Neural cell (in vitro differentiated cells): ENCODE measurements around the gene KCNJ10. TPM values are rescaled to one million over a fixed set of nuclear protein-coding genes. Genes with fewer than 3 reads are reported as not detected.

Experiments
- H2AFZ ChIP-seq: fragments of 200-600, 300-800 bp; sonication (generic), shearing (Covaris generic); 2 replicates; pipeline ENCODE4 v1.6.0; 2014; ENCODE audit warnings: low read depth, mild to moderate bottlenecking, antibody characterized with exemption, low read length, moderate library complexity
- H3F3A ChIP-seq: fragments of 200-600 bp; shearing (Covaris generic); 2 replicates; pipeline ENCODE4 v1.6.1; 2016; ENCODE audit warnings: mild to moderate bottlenecking, moderate library complexity, mixed read lengths, antibody characterized with exemption, low read length; ENCODE audit not compliant: insufficient read depth, poor library complexity, severe bottlenecking
- H3K27ac ChIP-seq: fragments of 200-600, 300-800 bp; sonication (generic), shearing (Covaris generic); 2 replicates; pipeline ENCODE4 v1.5.1; 2014; ENCODE audit warnings: mild to moderate bottlenecking, low read length, moderate library complexity
- H3K27me3 ChIP-seq: fragments of 300-800, 200-600 bp; sonication (generic), shearing (Covaris generic); 2 replicates; pipeline ENCODE4 v1.6.0; 2014; ENCODE audit warnings: mild to moderate bottlenecking, low read depth, low read length, moderate library complexity; ENCODE audit not compliant: insufficient read depth
- H3K36me3 ChIP-seq: fragments of 300-800, 200-600 bp; sonication (generic), shearing (Covaris generic); 2 replicates; pipeline ENCODE4 v1.5.1; 2014; ENCODE audit warnings: mild to moderate bottlenecking, antibody characterized with exemption, low read length, moderate library complexity; ENCODE audit not compliant: insufficient read depth
- H3K4me2 ChIP-seq: fragments of 300-800, 200-600 bp; sonication (generic), shearing (Covaris generic); 2 replicates; pipeline ENCODE4 v1.6.0; 2014; ENCODE audit warnings: mild to moderate bottlenecking, low read length
- H3K4me3 ChIP-seq: fragments of 300-800, 200-600 bp; sonication (generic), shearing (Covaris generic); 2 replicates; pipeline ENCODE4 v1.5.1; 2014; ENCODE audit warnings: mild to moderate bottlenecking, low read length, moderate library complexity
- H3K79me2 ChIP-seq: fragments of 200-600 bp; shearing (Covaris generic); replicated peaks from 2 replicates; pipeline ENCODE4 v1.6.0; 2014; ENCODE audit warnings: mild to moderate bottlenecking, low read length, moderate library complexity; ENCODE audit not compliant: insufficient read depth
- H3K9ac ChIP-seq: fragments of 300-800, 200-600 bp; sonication (generic), shearing (Covaris generic); 2 replicates; pipeline ENCODE4 v1.6.1; 2016; ENCODE audit warnings: mild to moderate bottlenecking, low read length, mixed read lengths
- H3K9me2 ChIP-seq: fragments of 200-600 bp; shearing (Covaris generic); 2 replicates; pipeline ENCODE4 v1.6.1; 2016; ENCODE audit warnings: mild to moderate bottlenecking, low read length, mixed read lengths; ENCODE audit not compliant: insufficient read depth
- H3K9me3 ChIP-seq: fragments of 200-600, 300-800 bp; sonication (generic), shearing (Covaris generic); 2 replicates; pipeline ENCODE4 v1.6.1; 2016; ENCODE audit warnings: mild to moderate bottlenecking, mixed run types, low read length, moderate library complexity, mixed read lengths
- H4K20me1 ChIP-seq: fragments of 200-600 bp; shearing (Covaris generic); 2 replicates; pipeline ENCODE4 v1.6.1; 2016; ENCODE audit warnings: mild to moderate bottlenecking, mixed run types; ENCODE audit not compliant: insufficient read depth
- EP300 ChIP-seq: fragments of 450-650 bp; conservative IDR thresholded peaks from 2 replicates; pipeline ENCODE4 v1.6.1; 2014; ENCODE audit warnings: antibody characterized with exemption, mild to moderate bottlenecking, moderate library complexity; ENCODE audit not compliant: poor library complexity, severe bottlenecking
- MXI1 ChIP-seq: fragments of 450-650 bp; conservative IDR thresholded peaks from 2 replicates; pipeline ENCODE4 v1.6.1; 2014; ENCODE audit warnings: antibody characterized with exemption, mild to moderate bottlenecking; ENCODE audit not compliant: poor library complexity, severe bottlenecking
- POLR2AphosphoS5 ChIP-seq: IDR thresholded peaks from 2 replicates; pipeline ENCODE4 v1.6.1; 2012
- RAD21 ChIP-seq: fragments of 450-650 bp; conservative IDR thresholded peaks from 2 replicates; pipeline ENCODE4 v1.6.1; 2014; ENCODE audit warnings: antibody characterized with exemption, mild to moderate bottlenecking, moderate library complexity
- SMC3 ChIP-seq: fragments of 450-650 bp; conservative IDR thresholded peaks from 2 replicates; pipeline ENCODE4 v1.6.1; 2014; ENCODE audit warnings: antibody characterized with exemption, mild to moderate bottlenecking, moderate library complexity; ENCODE audit not compliant: poor library complexity
- TAF1 ChIP-seq: IDR thresholded peaks from 2 replicates; pipeline ENCODE4 v1.6.1; 2012; ENCODE audit warnings: low read depth
- polyA plus RNA-seq: library from polyadenylated mRNA; depleted of rRNA; stranded (reverse); fragments of >200 nt; gene quantifications from 2 replicates; pipeline ENCODE4 v1.2.3, GENCODE V29; 2014
- TF ChIP-seq, protein P1 (sequence below): IDR thresholded peaks from 2 replicates; pipeline ENCODE4 v1.6.1; 2012; ENCODE audit warnings: borderline replicate concordance
- TF ChIP-seq, protein P2 (sequence below): fragments of 450-650 bp; IDR thresholded peaks from 2 replicates; pipeline ENCODE4 v1.5.1; 2014; ENCODE audit warnings: antibody characterized with exemption, mild to moderate bottlenecking, moderate library complexity; ENCODE audit not compliant: poor library complexity, severe bottlenecking

KCNJ10 gene
- polyA plus RNA-seq, 1 donor from 2014 or later: not detected

GRCh38 chr1:159970932-159971342 is 99.0 kb downstream of the KCNJ10 start:
- H2AFZ ChIP-seq: no peak overlapping the region
- H3K4me3 ChIP-seq: no peak overlapping the region
- no peak overlapping the region for H3K27ac ChIP-seq
- no peaks in the 10 kb centered on the region for H3K9me3 ChIP-seq
- H3K27me3 ChIP-seq: no peaks in the 10 kb centered on the region
- TF ChIP-seq, protein P1, sequence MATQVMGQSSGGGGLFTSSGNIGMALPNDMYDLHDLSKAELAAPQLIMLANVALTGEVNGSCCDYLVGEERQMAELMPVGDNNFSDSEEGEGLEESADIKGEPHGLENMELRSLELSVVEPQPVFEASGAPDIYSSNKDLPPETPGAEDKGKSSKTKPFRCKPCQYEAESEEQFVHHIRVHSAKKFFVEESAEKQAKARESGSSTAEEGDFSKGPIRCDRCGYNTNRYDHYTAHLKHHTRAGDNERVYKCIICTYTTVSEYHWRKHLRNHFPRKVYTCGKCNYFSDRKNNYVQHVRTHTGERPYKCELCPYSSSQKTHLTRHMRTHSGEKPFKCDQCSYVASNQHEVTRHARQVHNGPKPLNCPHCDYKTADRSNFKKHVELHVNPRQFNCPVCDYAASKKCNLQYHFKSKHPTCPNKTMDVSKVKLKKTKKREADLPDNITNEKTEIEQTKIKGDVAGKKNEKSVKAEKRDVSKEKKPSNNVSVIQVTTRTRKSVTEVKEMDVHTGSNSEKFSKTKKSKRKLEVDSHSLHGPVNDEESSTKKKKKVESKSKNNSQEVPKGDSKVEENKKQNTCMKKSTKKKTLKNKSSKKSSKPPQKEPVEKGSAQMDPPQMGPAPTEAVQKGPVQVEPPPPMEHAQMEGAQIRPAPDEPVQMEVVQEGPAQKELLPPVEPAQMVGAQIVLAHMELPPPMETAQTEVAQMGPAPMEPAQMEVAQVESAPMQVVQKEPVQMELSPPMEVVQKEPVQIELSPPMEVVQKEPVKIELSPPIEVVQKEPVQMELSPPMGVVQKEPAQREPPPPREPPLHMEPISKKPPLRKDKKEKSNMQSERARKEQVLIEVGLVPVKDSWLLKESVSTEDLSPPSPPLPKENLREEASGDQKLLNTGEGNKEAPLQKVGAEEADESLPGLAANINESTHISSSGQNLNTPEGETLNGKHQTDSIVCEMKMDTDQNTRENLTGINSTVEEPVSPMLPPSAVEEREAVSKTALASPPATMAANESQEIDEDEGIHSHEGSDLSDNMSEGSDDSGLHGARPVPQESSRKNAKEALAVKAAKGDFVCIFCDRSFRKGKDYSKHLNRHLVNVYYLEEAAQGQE: no peak
- no peak for TF ChIP-seq POLR2AphosphoS5
- no peak for TF ChIP-seq SMC3
- no peak for TF ChIP-seq MXI1
- no peak for TF ChIP-seq EP300
- TF ChIP-seq RAD21: no peak
- no peak overlapping the region for H3K9ac ChIP-seq
- H3F3A ChIP-seq: no peaks in the 10 kb centered on the region
- no peaks in the 10 kb centered on the region for H3K79me2 ChIP-seq
- H3K9me2 ChIP-seq: no peaks in the 10 kb centered on the region
- H3K4me2 ChIP-seq: no peak overlapping the region
- H4K20me1 ChIP-seq: no peaks in the 10 kb centered on the region
- H3K36me3 ChIP-seq: no peaks in the 10 kb centered on the region

GRCh38 chr1:159968901-159969300 is 101.1 kb downstream of the KCNJ10 start:
- Histone ChIP-seq H4K20me1 (no peaks in the 10 kb centered on the region), H3K79me2 (no peaks in the 10 kb centered on the region), H3K9me3 (no peaks in the 10 kb centered on the region), H2AFZ (no peak overlapping the region), H3K9ac (no peak overlapping the region), H3K27ac (no peak overlapping the region), H3K9me2 (no peaks in the 10 kb centered on the region), H3K4me3 (no peak overlapping the region), H3K4me2 (no peak overlapping the region), H3F3A (no peaks in the 10 kb centered on the region), H3K36me3 (no peaks in the 10 kb centered on the region), H3K27me3 (no peaks in the 10 kb centered on the region)
- TF ChIP-seq, protein P2, sequence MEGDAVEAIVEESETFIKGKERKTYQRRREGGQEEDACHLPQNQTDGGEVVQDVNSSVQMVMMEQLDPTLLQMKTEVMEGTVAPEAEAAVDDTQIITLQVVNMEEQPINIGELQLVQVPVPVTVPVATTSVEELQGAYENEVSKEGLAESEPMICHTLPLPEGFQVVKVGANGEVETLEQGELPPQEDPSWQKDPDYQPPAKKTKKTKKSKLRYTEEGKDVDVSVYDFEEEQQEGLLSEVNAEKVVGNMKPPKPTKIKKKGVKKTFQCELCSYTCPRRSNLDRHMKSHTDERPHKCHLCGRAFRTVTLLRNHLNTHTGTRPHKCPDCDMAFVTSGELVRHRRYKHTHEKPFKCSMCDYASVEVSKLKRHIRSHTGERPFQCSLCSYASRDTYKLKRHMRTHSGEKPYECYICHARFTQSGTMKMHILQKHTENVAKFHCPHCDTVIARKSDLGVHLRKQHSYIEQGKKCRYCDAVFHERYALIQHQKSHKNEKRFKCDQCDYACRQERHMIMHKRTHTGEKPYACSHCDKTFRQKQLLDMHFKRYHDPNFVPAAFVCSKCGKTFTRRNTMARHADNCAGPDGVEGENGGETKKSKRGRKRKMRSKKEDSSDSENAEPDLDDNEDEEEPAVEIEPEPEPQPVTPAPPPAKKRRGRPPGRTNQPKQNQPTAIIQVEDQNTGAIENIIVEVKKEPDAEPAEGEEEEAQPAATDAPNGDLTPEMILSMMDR: no peak
- TF ChIP-seq MXI1 (no peak), POLR2AphosphoS5 (no peak), SMC3 (no peak), TAF1 (no peak), EP300 (no peak), RAD21 (no peak)
- TF ChIP-seq, protein P1: no peak
